T-helper 9 cell (primary cell): ENCODE results near the gene C6orf120.
A peak's percentile ranks its signal among the peaks of the same experiment; 100 is the strongest.
"Not testable (repeated sequence)": the region's sequence is repeated elsewhere in the genome, so short reads cannot be mapped to it uniquely, and the experiment has no call there.

Experiments
- DNase-seq: peaks from one replicate; pipeline ENCODE4 v3.0.0-alpha.2; 2020

The C6orf120 gene

DNA sequence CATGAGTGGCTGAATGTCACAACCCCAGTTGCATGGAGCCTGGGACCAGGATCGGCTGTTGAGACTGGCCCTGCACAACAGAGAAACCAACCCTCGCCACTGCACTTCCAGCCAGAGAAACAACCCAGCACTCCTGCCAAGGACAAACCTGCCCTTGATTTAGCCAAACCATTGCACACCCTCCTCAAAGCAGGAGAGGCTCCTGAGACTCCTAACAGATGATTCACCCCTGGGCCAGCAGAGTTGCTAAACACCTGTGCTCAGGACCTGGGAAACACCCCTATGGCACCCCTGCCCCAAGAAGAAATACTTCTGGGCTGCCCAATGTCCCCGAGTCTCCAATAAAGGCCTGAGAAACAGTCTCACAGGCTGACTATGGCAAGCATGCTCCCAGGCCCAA lies 17.9 kb upstream of the C6orf120 start:
- no peak for DNase-seq

DNA sequence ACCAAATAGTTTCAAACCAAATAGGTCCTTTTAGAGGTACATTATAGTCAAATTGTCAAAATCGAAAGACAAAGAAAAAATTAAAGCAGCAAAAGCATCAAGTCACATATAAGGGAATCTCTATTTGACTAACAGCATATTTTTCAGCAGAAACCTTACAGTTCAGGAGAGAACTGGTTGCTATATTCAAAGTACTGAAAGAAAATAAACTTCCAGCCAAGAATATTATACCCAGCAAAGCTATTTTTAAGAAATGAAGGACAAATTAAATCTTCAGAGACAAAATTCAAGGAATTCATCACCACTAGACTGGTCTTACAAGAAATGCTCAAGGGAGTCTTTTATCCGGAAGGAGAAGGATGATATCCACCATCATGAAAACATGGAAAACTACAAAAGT lies 16.1 kb upstream of the C6orf120 start:
- DNase-seq: no peak

DNA sequence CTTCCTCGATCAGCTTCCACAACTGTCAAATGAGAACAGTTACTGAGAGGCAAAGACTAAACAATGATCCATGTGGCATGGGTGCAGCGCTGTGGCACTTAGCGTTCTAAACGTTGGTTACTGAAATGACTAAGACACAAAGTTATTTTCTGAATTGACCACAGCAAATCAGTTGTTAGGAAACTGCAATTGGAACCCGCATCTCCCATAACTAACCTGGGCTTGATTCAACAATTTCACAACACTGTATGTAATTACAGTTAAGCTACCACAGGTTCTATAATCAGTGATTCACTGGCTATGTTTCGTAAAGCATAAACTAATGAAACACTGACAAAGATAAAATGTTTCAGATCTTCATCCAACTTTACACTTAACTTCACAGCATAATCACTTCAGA lies 12.6 kb upstream of the C6orf120 start:
- DNase-seq: no peak

DNA sequence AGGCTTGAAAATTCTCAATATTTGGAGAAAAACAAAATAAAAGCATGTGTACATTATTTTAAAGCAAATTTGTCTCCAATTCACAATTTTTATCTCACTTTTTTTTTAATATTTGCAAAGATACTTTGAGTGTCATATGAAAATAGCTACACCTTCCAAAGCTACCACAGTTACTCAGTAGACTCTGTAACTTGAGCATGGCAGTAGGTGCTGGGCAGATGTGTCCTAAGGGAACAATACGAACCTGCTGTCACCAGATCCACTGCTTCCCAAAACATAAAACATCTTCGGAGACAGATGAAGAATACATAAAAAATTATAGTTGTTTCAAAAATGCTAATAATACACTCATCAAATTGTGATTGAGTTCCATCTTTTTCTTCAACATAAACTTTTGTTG lies 10.7 kb upstream of the C6orf120 start:
- DNase-seq: no peak

DNA sequence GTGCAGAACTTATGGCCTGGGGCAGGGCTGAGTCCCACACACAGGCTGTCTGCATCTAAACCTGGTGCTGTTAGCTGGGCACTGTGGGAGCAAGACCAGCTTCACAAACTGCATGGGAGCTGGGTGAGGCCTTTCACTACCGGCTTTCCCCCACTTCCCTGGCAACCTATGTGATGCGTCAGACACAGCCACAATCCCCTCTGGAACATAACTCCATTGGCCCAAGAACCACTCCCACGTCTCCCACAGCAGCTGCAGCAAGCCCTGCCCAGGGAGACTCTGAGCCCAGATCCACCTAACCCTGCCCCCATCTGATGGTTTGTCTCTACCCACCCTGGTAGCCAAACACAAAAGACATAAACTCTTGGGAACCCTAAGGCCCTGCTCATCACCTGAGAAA lies 9.4 kb upstream of the C6orf120 start:
- no peak for DNase-seq

DNA sequence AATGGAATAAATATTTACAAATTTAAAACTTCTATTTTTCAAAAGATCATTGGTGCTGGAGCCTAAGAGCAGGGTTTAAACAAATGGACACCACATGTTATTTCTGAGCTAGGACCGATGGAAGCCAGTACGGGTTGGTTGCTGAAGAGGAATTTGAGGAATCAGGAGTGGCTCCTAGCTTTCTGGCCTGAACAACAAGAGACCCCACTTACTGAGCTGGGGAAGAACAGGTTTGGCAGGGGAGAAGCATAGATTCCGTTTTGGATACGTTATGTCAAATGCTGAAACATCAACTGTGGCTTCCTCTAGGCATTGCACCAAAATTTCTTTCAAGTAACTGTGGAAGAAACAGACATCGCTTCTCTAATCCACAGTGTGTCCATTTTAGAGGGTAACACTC lies 6.8 kb upstream of the C6orf120 start:
- DNase-seq: no peak

DNA sequence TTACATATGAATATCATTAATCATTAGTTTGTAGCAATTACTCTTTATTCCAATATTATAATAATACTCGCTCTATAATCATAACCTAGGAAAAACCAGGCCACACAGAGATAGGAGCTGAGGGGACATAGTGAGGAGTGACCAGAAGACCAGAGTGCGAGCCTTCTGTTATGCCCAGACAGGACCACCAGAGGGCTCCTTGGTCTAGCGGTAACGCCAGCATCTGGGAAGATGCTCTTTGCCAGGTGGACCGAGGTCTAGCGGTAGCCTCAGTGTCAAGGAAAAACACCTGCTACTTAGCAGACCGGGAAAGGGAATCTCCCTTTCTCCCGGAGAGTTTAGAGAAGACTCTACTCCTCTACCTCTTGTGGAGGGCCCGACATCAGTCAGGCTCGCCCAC lies 4.8 kb upstream of the C6orf120 start:
- DNase-seq: not testable (repeated sequence)

DNA sequence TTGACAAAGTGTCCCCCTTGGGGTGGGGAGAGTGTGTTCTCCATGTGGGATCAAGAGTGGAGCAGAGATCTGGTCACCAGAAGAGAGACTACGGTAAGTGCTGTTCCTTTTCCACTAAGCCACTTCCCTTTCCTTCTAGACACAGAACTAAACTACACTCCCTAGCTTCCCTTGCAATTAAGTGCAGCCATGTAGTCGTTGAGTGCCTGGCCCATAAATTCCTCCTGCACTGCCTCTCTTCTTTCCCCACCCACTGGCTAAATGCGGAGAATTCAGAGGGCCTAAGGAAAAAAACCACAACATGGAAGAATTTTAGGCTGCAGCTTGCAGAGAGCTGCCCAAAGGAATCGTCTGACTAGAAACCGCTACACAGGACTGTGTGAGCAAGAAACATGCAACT lies 1.6 kb upstream of the C6orf120 start:
- DNase-seq: no peak

DNA sequence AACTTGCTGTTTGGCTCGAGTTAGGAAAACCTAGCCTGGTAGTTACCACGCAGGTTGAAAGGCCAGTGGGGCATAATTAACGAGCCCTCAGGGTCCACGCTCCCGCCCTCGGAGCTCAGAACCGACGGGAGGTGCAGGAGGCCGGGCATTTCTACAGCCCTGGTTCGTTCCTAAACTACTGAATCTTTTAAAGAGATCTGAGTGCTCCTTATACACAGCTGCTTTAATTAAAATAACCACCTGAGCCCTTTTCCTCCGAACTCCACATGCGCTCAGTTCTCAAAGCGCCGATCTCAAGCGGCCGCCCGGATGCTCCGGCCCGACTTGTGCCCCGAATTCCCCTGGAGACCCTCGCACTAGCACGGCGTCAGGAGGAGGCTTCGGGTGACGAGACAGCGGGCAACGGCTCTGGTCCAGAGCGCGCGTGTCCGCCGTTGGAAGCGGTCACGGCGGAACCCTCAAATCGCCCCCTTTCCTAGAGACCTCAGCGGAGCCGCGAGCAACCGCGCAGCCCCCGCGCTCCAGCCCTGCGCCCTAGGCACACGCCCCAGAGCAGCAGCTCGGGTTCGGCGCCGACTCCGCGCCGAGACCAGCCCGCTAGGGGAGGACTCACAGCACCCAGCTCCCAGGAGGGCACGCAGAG lies 494 bp upstream of the C6orf120 start:
- DNase-seq: no peak

DNA sequence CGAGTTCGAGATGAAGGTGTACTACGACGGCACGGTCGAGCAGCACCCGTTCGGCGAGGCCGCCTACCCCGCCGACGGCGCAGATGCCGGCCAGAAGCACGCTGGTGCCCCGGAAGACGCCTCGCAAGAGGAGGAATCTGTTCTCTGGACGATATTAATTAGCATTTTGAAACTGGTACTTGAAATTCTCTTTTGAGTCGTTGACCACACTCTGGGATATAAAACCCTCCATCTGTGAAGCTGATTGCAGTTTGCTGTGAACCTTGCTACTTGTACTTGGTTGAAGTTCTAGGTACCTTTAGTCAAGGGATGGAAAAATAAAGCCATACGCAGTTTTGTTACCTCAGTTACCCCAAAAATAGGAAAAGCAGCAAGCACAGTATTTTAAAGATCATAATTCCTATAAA lies 917 bp downstream of the C6orf120 start:
- peak; percentile 21 for DNase-seq

DNA sequence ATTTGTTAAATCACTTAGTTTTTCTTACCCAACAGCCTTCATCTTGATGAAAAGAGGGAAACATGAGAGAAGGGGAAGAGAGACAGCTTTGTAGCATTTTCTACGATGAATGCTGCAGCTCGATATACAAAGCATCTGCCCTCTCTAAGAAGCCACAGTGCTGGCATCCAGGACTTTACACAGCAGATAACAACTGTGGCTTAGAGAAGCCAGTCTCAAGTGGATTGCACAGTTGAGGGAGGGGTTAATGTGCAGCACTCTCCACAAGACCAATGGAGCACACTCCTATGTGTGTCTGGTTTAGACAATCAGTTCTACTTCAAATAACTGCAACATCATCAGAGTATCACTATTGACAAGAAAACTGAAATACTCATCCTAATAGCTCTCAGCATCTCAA lies 5.8 kb downstream of the C6orf120 start:
- no peak for DNase-seq

DNA sequence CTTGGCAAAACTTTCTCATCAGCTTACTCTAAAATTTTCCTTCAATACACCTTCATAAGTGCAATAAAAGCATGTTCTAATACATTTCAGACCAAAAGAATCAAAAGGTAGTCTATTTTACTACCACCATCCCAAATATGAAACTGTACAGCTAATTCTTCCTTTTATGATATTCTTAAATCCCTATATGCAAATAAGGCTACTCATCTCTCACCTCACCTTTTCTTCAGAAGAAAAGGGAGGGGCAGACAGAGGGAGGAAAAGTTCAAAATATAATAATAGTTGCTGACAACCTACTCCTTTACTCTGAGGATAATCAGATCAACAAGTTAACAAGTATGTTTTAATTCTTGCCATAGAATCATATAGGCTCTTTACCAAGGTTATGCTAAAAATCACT lies 7.4 kb downstream of the C6orf120 start:
- no peak for DNase-seq

DNA sequence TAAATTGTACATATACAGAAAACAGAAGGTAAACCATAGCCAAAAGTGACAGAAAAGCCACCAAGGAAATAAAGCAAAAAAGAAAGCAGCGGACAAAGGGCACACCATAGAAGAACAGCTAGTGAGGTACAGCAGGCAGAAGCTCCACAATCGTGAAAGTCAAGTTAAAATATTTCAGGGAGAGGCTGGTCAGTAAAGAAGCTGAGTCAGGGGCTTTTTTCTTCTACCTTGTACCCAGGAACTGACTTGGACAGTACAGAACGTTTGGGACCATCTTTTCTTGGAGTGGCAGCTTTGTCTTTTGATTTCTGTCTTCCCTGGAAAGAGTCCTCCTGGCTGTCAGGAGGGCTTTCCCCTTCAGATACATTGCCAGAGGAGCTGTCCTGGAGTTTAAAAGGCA lies 8.1 kb downstream of the C6orf120 start:
- no peak for DNase-seq

DNA sequence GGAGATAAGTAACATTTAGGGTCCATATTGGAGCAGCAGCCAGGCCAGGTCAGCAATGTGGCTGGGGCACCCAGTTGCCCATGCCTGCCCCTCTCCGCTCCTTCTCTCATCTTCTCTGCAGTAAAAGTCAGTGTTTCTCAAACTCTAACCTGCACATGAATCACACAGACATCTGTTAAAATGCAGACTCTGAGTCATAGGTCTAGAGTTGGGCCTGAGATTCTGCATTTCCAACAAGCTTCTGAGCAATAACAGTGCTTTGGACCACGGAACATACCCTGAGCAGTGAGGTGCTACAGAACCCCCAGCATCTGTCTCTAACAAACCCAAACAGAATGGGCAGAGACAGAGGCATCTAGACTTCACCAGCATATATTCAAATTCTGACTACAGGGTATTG lies 12.3 kb downstream of the C6orf120 start:
- no peak for DNase-seq

DNA sequence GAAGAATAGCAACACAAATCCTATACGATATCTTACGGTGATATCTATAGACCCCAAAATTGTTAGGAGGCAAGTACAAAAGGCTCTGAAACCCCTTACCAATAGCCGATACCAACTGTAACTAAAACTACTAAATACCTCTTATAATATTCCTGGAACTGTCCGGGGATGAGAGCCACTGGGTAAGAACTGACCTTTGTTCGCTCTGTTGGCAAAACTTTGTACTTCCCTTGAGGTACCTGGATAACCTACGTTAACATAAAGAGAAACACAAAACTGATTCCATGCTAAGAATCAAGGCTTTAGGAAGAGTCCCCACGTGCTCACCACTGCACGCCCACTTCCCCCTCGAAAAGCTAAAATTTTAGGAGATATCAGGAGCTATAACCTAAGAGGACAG lies 12.7 kb downstream of the C6orf120 start:
- no peak for DNase-seq

DNA sequence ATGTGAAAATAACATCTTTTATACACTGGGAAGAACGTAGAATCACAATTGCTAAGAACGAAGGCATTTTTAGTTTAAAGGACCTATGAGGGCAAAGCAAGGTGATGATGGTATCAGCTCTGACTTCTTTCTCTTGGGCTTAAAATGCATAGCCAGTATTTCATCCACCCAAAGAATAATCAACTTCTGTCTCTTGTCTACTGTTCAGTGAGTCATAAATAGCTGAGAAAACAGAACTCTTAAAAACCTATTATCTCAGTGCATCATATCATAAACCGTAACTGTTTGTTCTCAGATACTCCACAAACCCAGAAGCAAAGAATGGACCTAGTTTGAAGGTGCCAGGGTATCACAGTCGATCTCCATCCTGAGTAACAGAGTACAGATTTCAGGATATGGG lies 17.2 kb downstream of the C6orf120 start:
- DNase-seq: no peak

DNA sequence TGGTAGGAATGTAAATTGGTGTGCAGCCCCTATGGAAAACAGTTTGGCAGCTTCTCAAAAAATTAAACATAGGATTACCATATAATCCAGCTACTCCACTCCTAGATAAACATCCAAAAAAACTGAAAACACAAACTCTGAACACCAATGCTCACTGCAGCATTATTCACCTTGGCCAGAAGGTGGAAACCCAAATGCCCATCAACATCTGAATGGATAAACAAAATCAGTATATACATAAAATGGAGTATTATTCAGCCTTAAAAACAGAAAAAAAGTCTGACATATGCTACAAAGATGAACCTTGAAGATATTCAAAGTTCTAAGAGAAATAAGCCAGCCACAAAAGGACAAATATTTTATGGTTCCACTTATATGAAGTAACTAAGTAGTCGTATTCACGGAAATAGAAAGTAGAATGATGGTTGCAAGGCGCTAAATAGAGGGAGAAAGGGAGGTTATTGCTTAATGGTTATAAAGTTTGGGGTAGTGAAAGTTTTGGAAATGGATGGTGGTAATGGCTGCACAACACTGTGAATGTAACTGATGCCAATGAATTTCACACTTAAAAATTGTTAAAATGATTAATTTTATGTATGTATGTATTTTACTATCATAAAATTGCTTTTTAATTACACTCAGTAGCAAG lies 18.4 kb downstream of the C6orf120 start:
- no peak for DNase-seq

DNA sequence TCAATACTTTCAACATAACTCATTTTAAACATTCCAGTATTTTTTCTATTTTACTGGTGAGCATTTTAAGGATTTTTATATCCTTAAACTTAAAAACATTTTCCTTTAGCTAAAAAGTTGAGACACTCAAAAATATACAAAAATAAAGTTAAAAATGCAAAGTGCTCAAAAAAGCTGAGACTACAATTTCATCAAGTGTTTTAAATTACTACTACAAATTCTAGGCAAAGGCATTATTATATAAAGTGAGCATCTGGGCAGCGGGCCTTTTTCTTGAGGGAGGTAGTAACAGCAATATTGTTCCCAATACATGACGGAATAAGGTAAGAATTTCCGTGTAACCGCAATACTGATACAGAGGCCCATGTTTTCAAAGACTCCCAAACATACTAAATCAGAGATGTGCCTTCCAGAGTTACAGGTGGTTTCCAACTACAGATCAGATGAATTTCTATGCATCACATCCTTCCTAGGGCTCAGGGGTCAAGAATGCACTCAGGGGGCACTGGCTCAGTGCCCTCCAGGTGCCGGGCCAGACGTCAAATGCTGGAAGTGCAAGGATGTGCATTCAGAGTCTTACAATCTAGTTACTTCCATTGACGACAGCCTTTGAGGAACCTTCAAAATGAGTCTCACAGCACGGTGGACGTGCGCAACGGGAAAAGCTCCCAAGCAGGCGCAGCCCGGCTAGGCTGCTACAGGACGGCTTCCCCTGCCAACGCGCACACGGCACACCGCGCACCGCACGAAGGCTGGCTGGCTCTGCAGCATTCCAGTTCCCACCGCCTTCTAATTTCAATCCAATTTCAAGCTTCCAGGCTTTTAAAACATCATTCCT lies 20.7 kb downstream of the C6orf120 start:
- peak; percentile 20 for DNase-seq

DNA sequence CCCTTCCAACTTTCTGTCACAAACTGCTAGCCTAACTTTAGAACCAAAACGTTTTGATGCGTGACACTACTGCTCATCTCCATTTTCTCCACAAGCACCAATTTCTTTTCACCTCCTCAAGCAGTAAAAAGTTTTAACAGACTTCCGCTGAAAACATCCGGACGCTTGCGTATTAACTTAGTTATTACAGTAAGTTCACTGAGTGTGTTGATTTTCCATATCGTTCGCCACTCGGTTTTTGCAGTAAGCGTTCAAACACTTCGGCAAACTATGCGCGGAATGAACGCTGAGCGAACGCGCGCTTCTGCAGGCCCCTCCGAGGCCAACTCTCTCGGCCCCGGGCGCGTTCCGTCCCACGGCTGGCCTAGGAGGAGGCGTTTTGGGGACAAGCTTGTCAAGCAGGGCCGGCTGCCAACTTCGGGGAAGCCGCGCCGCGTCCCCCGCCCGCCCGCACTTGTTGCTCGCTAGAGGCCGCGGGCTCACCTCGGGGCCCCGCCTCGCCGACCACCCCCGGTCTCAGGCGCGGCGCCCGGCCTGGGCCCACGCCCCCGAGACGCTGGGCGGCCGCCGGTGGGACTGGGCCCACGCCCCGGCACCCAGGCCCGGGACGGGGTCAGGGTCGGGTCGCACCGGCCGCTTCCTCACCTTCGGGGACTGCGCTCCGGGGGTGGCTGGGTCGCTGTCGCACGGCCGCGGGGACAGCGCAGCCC lies 21.4 kb downstream of the C6orf120 start:
- peak; percentile 58 for DNase-seq

DNA sequence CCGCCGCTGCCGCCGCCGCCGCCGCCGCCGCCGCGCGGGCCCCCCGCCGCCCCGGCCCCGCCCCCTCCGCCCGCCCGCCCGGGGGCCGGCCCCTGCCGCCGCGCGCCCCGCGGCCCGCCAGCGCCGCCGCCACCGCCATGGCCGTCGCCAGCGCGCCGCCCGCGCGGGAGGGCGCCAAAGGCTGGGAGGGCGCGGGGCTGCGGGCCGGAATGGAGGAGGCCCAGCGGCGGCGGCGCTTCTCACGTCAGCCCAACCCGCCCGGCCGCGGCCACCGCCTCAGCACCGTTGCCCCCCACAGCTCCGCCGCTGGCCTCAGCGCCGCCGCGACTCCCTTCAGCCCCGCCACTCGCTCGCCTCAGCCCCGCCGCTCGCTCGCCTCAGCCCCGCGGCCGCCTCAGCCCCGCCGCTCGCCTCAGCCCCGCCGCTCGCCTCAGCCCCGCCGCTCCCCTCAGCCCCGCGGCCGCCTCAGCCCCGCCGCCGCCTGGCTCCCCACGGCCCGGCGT lies 22.1 kb downstream of the C6orf120 start:
- DNase-seq: peak; percentile 37

DNA sequence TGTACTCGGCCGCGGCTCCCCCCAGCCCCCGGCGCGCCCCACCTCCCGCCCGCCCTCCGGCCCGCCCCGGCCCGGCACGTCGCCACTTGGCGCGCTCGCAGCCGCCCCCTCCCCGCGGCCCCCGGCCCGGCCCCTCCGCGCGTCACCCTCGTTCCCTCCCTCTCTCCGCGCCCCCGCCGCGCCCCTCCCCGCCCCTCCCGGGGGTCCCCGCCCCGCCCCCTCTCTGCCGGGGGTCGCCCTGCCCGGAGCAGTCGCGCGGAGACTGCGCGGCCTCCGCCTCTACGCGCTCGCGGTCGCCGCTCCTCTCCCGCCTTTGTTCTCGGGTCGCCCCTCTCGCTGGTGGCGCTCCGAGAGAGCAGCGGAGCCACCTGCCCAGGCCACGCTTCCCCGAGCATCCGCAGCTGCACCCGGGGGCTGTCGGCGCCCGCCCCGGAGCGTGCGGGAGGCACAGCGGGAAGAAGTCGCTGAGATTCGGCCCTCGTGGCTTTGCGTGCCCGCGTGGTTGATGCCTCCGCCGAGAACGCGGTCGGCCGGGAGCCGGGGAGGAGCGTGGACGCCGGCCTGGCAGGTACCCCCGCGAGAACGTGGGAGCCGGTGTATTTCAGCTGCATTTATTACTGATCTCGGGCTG lies 22.7 kb downstream of the C6orf120 start, which contains the start of gene PHF10:
Gene PHF10, minus strand, starts transcription at position 7 of the 631 bp plus-strand sequence. CDS start 569 bp downstream, outside the sequence.
- DNase-seq: peak; percentile 63
